Lower lobe of right lung (tissue), 1 donor: ENCODE data around the gene SERPIND1. TPM values are rescaled to one million over a fixed set of nuclear protein-coding genes. Genes with fewer than 3 reads are reported as not detected.

Experiments
- total RNA-seq: library from RNA; stranded (reverse); fragmentation: NEBNext Ultra II Directional; extraction: Animal tissue kit (Norgen Biotek cat#: 25700); gene quantifications from one replicate; pipeline ENCODE4 v1.2.1, GENCODE V29; 2021
- donor health status: DM: no; HTN: yes; CAD: no; lungs with severe emphysema.

The SERPIND1 gene
- total RNA-seq, 1 donor from 2014 or later: 0.24 TPM

Other genes with a start within 250 kb of the SERPIND1 start
- gene PI4KA, start 84.7 kb downstream of the SERPIND1 start, total RNA-seq: 109 TPM
- 22.5 TPM for gene SNAP29, start 84.9 kb downstream of the SERPIND1 start, total RNA-seq
- gene CRKL, start 143.3 kb downstream of the SERPIND1 start, total RNA-seq: 53.5 TPM
- gene AIFM3, start 193.1 kb downstream of the SERPIND1 start, total RNA-seq: 12.3 TPM
- gene LZTR1, start 208.2 kb downstream of the SERPIND1 start, total RNA-seq: 51.6 TPM
- gene THAP7, start 228.0 kb downstream of the SERPIND1 start, total RNA-seq: 24.3 TPM
- gene P2RX6, start 241.1 kb downstream of the SERPIND1 start, total RNA-seq: 2.1 TPM